ENCODE data around the gene FUT8.
"Not testable (repeated sequence)": the region's sequence is repeated elsewhere in the genome, so short reads cannot be mapped to it uniquely, and the experiment has no call there.

FUT8 gene

GRCh38 chr14:65622703-65623102, 210.2 kb downstream of the FUT8 start:
- no peaks in the 10 kb centered on the region for H3K27me3 ChIP-seq (ENCODE audit: insufficient read depth, low read depth, severe bottlenecking)
- TF ChIP-seq, protein P1, sequence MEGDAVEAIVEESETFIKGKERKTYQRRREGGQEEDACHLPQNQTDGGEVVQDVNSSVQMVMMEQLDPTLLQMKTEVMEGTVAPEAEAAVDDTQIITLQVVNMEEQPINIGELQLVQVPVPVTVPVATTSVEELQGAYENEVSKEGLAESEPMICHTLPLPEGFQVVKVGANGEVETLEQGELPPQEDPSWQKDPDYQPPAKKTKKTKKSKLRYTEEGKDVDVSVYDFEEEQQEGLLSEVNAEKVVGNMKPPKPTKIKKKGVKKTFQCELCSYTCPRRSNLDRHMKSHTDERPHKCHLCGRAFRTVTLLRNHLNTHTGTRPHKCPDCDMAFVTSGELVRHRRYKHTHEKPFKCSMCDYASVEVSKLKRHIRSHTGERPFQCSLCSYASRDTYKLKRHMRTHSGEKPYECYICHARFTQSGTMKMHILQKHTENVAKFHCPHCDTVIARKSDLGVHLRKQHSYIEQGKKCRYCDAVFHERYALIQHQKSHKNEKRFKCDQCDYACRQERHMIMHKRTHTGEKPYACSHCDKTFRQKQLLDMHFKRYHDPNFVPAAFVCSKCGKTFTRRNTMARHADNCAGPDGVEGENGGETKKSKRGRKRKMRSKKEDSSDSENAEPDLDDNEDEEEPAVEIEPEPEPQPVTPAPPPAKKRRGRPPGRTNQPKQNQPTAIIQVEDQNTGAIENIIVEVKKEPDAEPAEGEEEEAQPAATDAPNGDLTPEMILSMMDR (IDR thresholded peaks at IDR 0.05; ENCODE audit: low read depth, low read length), result no peak
- H3K9me3 ChIP-seq (ENCODE audit: severe bottlenecking), result no peaks in the 10 kb centered on the region
- no peak for DNase-seq
- H3K4me3 ChIP-seq (ENCODE audit: low read depth, low read length), result no peak overlapping the region
- H3K36me3 ChIP-seq, result no peaks in the 10 kb centered on the region
- no peak overlapping the region for H3K27ac ChIP-seq

DNA sequence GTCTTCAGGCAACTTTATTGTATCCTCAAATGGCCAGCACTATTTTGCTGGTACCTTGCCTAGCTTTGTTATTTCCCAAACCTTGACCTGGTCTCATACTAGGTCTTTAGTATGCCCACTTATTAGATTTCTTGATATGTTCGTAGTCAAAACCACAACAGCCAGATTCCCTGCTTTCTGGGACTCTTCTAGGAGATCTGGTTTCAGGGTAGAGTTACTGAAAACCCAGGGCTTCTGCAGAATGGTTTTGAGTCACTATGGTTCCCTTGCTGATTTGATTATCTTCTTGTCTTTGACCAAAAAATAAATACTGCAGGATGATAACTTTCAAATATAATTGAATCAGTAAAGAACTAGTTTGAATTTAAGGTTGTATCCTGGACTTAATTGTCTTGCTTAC, 211.2 kb downstream of the FUT8 start:
- no peak overlapping the region for H3K4me3 ChIP-seq (ENCODE audit: low read depth, low read length)
- H3K36me3 ChIP-seq, result no peaks in the 10 kb centered on the region
- no peaks in the 10 kb centered on the region for H3K9me3 ChIP-seq (ENCODE audit: severe bottlenecking)
- TF ChIP-seq, protein P1 (IDR thresholded peaks at IDR 0.05; ENCODE audit: low read depth, low read length), result no peak
- no peak for DNase-seq
- H3K27ac ChIP-seq, result no peak overlapping the region
- H3K27me3 ChIP-seq (ENCODE audit: insufficient read depth, low read depth, severe bottlenecking), result no peaks in the 10 kb centered on the region

GRCh38 chr14:65627315-65627714, 214.8 kb downstream of the FUT8 start:
- Histone ChIP-seq H3K27ac (no peak overlapping the region), H3K9me3 (ENCODE audit: severe bottlenecking) (no peaks in the 10 kb centered on the region), H3K36me3 (no peaks in the 10 kb centered on the region), H3K27me3 (ENCODE audit: insufficient read depth, low read depth, severe bottlenecking) (no peaks in the 10 kb centered on the region), H3K4me3 (ENCODE audit: low read depth, low read length) (no peak overlapping the region)
- TF ChIP-seq, protein P1 (IDR thresholded peaks at IDR 0.05; ENCODE audit: low read depth, low read length), result no peak
- no peak for DNase-seq

DNA sequence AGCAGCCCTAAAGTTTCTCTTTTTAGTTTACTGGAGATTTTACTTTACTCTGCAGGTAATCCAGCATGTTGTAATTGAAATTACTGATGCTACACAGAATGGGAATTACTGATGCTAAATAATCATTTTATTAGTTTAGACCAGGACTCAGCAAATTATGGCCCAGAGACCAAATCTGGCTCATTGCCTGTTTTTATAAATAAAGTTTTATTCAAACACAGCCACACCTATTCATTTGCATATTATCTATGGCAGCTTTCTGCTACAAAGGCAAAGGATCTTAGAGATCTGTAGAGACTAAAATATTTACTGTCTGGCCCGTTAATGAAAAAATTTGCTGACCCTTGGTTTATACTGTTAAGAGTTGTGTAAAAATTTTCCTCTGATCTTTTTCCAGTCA, 216.1 kb downstream of the FUT8 start:
- Histone ChIP-seq H3K4me3 (ENCODE audit: low read depth, low read length) (no peak overlapping the region), H3K9me3 (ENCODE audit: severe bottlenecking) (no peaks in the 10 kb centered on the region), H3K36me3 (no peaks in the 10 kb centered on the region), H3K27me3 (ENCODE audit: insufficient read depth, low read depth, severe bottlenecking) (no peaks in the 10 kb centered on the region), H3K27ac (no peak overlapping the region)
- TF ChIP-seq, protein P1 (IDR thresholded peaks at IDR 0.05; ENCODE audit: low read depth, low read length), result no peak
- no peak for DNase-seq

DNA sequence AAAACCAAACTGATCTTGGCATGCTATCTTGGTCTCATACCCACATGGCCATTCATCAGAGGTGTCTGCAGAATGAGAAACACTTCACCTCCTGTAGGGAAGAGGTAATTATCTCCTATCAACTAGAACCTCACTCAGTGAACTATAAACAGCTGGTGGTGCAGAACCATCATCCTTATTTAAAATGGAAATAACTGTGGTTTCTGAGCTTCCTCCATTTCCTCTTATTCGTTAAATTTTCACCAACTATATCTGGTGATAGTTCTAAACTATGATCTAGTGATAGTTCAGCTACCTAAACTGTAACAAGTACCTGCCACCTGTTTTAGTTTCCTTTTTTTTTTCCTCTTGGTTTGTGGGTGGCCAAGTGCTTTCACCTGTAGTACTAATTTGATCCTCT, 218.5 kb downstream of the FUT8 start:
- no peaks in the 10 kb centered on the region for H3K36me3 ChIP-seq

DNA sequence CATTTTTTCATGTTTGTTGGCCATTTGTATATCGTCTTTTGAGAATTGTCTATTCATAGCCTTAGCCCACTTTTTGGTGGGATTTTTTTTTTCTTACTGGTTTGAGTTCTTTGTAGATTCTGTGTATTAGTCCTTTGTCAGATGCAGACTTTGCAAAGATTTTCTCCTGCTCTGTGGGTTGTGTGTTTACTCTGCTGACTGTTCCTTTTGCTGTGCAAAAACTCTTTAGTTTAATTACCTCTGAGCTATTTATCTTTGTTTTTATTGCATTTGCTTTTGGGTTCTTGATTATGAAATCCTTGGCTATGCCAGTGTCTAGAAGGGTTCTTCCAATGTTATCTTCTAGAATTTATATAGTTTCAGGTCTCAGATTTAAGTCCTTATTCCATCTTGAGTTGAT, 220.0 kb downstream of the FUT8 start:
- H3K27ac ChIP-seq, result no peak overlapping the region
- H3K36me3 ChIP-seq, result no peaks in the 10 kb centered on the region
- DNase-seq, result no peak
- no peak overlapping the region for H3K4me3 ChIP-seq (ENCODE audit: low read depth, low read length)
- TF ChIP-seq, protein P1 (IDR thresholded peaks at IDR 0.05; ENCODE audit: low read depth, low read length), result no peak
- H3K9me3 ChIP-seq (ENCODE audit: severe bottlenecking), result no peaks in the 10 kb centered on the region
- no peaks in the 10 kb centered on the region for H3K27me3 ChIP-seq (ENCODE audit: insufficient read depth, low read depth, severe bottlenecking)

More for the DNA sequence above, 218.5 kb downstream of the FUT8 start:
- no peak overlapping the region for H3K27ac ChIP-seq
- H3K9me3 ChIP-seq (ENCODE audit: severe bottlenecking), result no peaks in the 10 kb centered on the region
- no peaks in the 10 kb centered on the region for H3K27me3 ChIP-seq (ENCODE audit: insufficient read depth, low read depth, severe bottlenecking)
- no peak overlapping the region for H3K4me3 ChIP-seq (ENCODE audit: low read depth, low read length)
- DNase-seq, result no peak
- TF ChIP-seq, protein P1 (IDR thresholded peaks at IDR 0.05; ENCODE audit: low read depth, low read length), result no peak

DNA sequence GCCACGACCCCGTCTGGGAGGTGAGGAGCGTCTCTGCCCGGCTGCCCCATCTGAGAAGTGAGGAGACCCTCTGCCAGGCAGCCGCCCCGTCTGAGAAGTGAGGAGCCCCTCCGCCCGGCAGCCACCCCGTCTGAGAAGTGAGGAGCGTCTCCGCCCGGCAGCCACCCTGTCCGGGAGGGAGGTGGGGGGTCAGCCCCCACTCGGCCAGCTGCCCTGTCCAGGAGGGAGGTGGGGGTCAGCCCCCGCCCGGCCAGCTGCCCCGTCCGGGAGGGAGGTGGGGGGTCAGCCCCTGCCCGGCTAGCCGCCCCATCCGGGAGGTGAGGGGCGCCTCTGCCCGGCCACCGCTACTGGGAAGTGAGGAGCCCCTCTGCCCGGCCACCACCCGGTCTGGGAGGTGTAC, 221.1 kb downstream of the FUT8 start:
- H3K36me3 ChIP-seq; H3K9me3 ChIP-seq (ENCODE audit: severe bottlenecking); DNase-seq; H3K4me3 ChIP-seq (ENCODE audit: low read depth, low read length); H3K27me3 ChIP-seq (ENCODE audit: insufficient read depth, low read depth, severe bottlenecking); H3K27ac ChIP-seq: not testable (repeated sequence)
